Glutamatergic neuron (in vitro differentiated cells): ENCODE measurements around the gene ABTB2. TPM values are rescaled to one million over a fixed set of nuclear protein-coding genes. Genes with fewer than 3 reads are reported as not detected.

Experiments used
- DNase-seq: peaks from one replicate; pipeline ENCODE4 v3.0.0; 2022
- H3K27ac Mint-ChIP-seq: one replicate; pipeline ENCODE4 v1.8.0; 2020; ENCODE audit warnings: mild to moderate bottlenecking, mixed read lengths, inconsistent platforms; ENCODE audit not compliant: unreplicated experiment
- H3K27me3 Mint-ChIP-seq: one replicate; pipeline ENCODE4 v1.8.0; 2020; ENCODE audit warnings: mild to moderate bottlenecking, moderate library complexity, mixed read lengths, inconsistent platforms; ENCODE audit not compliant: unreplicated experiment
- H3K36me3 Mint-ChIP-seq: one replicate; pipeline ENCODE4 v1.8.0; 2020; ENCODE audit warnings: mild to moderate bottlenecking, mixed read lengths, inconsistent platforms; ENCODE audit not compliant: unreplicated experiment
- H3K4me1 Mint-ChIP-seq: one replicate; pipeline ENCODE4 v1.8.0; 2020; ENCODE audit warnings: mild to moderate bottlenecking, low read depth, mixed read lengths, inconsistent platforms; ENCODE audit not compliant: unreplicated experiment
- H3K4me3 Mint-ChIP-seq: one replicate; pipeline ENCODE4 v1.8.0; 2020; ENCODE audit warnings: mild to moderate bottlenecking, mixed read lengths, inconsistent platforms; ENCODE audit not compliant: unreplicated experiment
- H3K9me3 Mint-ChIP-seq: one replicate; pipeline ENCODE4 v1.8.0; 2020; ENCODE audit warnings: mild to moderate bottlenecking, moderate library complexity, mixed read lengths, inconsistent platforms; ENCODE audit not compliant: unreplicated experiment
- total RNA-seq: library from RNA; stranded (reverse); fragmentation: NEBNext Ultra II Directional; extraction: Animal tissue kit (Norgen Biotek cat#: 25700); gene quantifications from one replicate; pipeline ENCODE4 v1.2.1, GENCODE V29; 2021; ENCODE audit not compliant: unreplicated experiment
- TF ChIP-seq, protein P1 (sequence below): fragments of 200-600 bp; sonication (generic); IDR thresholded peaks from one replicate; pipeline ENCODE4 v1.5.0; 2021; ENCODE audit not compliant: partially characterized antibody, unreplicated experiment

The ABTB2 gene
- total RNA-seq, 1 donor from 2014 or later, result 9.3 TPM

DNA sequence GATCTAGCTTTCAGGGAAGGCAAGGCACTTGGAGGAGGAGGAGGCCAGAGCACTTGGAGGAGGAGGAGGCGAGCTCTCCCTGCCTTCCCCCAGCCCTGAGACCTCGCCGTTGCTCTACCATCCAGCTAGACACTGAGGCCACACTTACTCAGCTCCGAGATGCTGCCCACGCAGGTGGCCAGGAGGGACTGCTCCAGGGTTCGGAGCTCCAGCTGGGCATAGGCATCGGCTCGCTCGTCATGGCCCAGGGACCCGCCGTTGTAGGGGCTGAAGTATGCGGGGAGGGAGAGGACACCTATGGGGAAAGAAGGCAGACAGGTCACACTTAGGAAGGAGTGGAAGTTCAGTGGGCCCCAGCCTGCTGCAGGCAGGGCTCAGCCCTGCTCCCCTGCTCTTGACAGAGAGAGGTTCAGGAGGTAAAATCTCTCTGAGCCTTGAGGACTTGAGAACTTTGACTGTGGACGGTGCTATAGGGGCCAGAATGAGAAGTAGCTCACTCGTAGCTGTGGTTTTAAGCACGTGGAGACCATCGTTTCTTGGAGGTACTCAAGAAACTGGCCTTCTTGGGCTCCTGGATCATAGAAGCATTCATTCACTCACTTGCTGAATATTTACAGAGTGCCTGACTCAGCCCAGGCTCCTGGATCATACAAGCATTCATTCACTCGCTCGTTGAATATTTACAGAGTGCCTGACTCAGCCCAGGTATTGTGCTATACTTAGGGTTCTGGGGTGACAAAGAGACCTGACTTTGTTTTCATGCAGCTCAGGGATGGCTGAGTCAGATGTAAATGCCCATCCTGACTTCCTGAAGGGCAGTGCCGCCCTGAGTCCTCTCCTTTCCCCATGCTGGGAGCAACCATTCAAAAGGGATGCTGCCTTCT is 153.2 kb downstream of the ABTB2 start:
- Mint-ChIP-seq H3K27ac (no peak overlapping the region), H3K4me3 (no peak overlapping the region), H3K4me1 (peaks cover 5% of the 10 kb centered on the region), H3K9me3 (no peaks in the 10 kb centered on the region), H3K27me3 (no peaks in the 10 kb centered on the region), H3K36me3 (no peaks in the 10 kb centered on the region)
- TF ChIP-seq, protein P1, sequence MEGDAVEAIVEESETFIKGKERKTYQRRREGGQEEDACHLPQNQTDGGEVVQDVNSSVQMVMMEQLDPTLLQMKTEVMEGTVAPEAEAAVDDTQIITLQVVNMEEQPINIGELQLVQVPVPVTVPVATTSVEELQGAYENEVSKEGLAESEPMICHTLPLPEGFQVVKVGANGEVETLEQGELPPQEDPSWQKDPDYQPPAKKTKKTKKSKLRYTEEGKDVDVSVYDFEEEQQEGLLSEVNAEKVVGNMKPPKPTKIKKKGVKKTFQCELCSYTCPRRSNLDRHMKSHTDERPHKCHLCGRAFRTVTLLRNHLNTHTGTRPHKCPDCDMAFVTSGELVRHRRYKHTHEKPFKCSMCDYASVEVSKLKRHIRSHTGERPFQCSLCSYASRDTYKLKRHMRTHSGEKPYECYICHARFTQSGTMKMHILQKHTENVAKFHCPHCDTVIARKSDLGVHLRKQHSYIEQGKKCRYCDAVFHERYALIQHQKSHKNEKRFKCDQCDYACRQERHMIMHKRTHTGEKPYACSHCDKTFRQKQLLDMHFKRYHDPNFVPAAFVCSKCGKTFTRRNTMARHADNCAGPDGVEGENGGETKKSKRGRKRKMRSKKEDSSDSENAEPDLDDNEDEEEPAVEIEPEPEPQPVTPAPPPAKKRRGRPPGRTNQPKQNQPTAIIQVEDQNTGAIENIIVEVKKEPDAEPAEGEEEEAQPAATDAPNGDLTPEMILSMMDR, result no peak
- no peak for DNase-seq

DNA sequence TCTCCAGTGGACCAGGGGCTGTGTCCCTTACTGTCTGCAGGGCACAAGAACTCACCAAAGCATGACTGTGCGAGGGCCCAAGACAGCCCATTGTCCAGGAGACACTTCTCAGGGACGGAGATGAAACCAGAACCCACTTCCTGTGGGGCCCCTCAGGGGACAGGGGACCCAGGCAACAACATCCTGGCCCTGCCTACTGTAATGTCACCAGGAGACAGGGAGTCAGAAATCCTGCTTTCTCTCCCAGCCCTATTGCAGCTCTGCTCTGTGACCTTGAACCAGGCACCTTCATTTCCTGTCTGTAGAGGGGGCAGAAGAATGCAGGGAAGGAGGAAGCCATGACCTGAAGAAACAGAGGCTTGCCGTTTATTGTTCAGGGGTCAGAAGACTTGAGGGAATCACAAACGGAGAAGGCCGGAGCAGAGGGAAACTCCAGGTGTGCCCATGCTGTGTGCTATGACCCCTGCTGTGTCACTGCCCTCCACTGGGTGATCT is 154.4 kb downstream of the ABTB2 start:
- H3K27me3 Mint-ChIP-seq, result no peaks in the 10 kb centered on the region
- no peak for DNase-seq
- H3K9me3 Mint-ChIP-seq, result peaks cover 3% of the 10 kb centered on the region
- H3K4me1 Mint-ChIP-seq, result peaks cover 5% of the 10 kb centered on the region
- no peak overlapping the region for H3K4me3 Mint-ChIP-seq
- TF ChIP-seq, protein P1, result no peak
- no peaks in the 10 kb centered on the region for H3K36me3 Mint-ChIP-seq
- H3K27ac Mint-ChIP-seq, result no peak overlapping the region

DNA sequence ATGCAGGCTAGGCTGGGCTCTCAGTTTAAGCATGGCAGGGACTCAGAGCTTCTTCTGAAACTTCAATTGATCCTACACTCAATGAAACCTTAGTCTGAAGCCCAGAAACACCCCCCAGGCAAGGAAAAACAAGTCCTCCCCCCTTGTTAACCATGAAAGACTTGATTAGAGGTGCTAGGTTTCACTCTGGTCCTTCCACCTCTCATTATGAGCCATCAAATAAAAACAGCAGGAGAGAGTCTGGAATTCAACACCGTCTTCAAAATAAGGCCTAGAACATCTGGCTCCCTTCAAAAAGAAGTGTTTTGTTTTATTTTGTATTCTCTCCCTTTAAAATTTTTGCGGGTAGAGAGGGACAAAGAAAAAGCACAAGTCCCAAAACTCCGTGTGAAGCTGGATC is 156.7 kb downstream of the ABTB2 start:
- H3K36me3 Mint-ChIP-seq, result no peaks in the 10 kb centered on the region
- H3K4me1 Mint-ChIP-seq, result no peaks in the 10 kb centered on the region
- H3K4me3 Mint-ChIP-seq, result no peak overlapping the region
- H3K27me3 Mint-ChIP-seq, result no peaks in the 10 kb centered on the region
- peaks cover 3% of the 10 kb centered on the region for H3K9me3 Mint-ChIP-seq
- DNase-seq, result no peak
- H3K27ac Mint-ChIP-seq, result no peak overlapping the region
- TF ChIP-seq, protein P1, result no peak

DNA sequence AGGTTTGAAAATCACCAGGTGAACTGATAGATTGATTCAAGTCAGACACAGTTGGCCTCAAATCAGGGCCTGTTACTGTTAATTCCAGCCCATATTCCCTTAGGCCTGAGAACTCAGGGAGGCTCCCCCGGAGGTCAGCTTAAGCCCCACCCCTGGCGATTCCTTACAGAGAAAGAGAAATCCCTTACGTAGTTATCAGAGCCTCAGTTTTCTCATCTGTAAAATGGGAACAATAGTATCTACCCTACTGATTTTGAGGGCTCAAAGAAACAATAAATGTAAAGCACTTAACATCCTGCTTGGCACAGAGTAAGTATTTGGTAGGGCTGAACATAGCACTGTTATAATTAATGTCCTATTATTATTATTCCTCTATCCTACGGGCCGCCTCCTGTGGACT is 158.3 kb downstream of the ABTB2 start:
- Mint-ChIP-seq H3K27me3 (no peaks in the 10 kb centered on the region), H3K4me1 (no peaks in the 10 kb centered on the region), H3K9me3 (peaks cover 3% of the 10 kb centered on the region), H3K36me3 (no peaks in the 10 kb centered on the region), H3K4me3 (no peak overlapping the region), H3K27ac (no peak overlapping the region)
- DNase-seq, result no peak
- TF ChIP-seq, protein P1, result no peak

DNA sequence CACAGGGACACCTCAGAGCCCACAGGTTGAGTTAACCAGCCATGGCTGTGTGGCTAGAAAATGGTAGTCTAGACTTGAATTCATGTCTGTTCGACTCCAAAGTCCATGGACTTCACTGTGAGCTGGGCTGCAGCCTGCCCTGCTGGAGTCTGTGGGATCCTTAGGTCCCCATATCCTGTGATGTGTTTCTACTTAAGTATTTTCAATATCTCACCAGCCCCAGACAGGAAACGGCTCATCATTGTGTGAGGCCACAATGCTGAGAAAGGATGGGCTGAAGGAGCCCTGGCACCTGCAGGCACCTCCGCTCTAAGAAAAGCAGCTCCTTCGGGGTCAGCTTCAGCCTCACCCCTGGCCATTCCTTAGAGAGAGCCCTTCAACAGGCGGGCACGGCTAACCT is 159.3 kb downstream of the ABTB2 start:
- TF ChIP-seq, protein P1, result no peak
- Mint-ChIP-seq H3K36me3 (no peaks in the 10 kb centered on the region), H3K27me3 (peaks cover 2% of the 10 kb centered on the region), H3K27ac (no peak overlapping the region), H3K9me3 (peaks cover 3% of the 10 kb centered on the region), H3K4me3 (no peak overlapping the region), H3K4me1 (no peaks in the 10 kb centered on the region)
- no peak for DNase-seq
